ENCODE measurements around the gene CD300H. TPM values are rescaled to one million over a fixed set of nuclear protein-coding genes. Genes with fewer than 3 reads are reported as not detected.

CD300H gene
- total and polyA plus RNA-seq, 8 donors, result 0.32 to 0.76 (median 0.64) TPM; not detected in 5

GRCh38 chr17:74543891-74544760 is 23.2 kb downstream of the CD300H start:
- peak overlapping the region in 1 of 2 donors; percentile 32 for H3K4me3 ChIP-seq
- DNase-seq, result no peak
- H3K27me3 ChIP-seq, result no peaks in the 10 kb centered on the region
- peaks cover 0 to 14% of the 10 kb centered on the region in 2 donors for H3K4me1 ChIP-seq
- intact Hi-C loops (cut with DNase I), result no loop called here
- H3K27ac ChIP-seq, result no peak overlapping the region
- no peak for ATAC-seq
- no peaks in the 10 kb centered on the region for H3K9me3 ChIP-seq
- TF ChIP-seq CTCF (IDR thresholded peaks at IDR 0.05), result no peak
- H3K36me3 ChIP-seq, result no peaks in the 10 kb centered on the region

- H3K9me3 ChIP-seq, result no peaks in the 10 kb centered on the region
- no peaks in the 10 kb centered on the region for H3K36me3 ChIP-seq
- no peak overlapping the region for H3K4me3 ChIP-seq
- H3K27me3 ChIP-seq, result no peaks in the 10 kb centered on the region
- DNase-seq, result no peak
- peaks cover 0 to 14% of the 10 kb centered on the region in 2 donors for H3K4me1 ChIP-seq
- no peak for ATAC-seq
- no peak for TF ChIP-seq CTCF (IDR thresholded peaks at IDR 0.05)
- intact Hi-C loops (cut with DNase I), result no loop called here
- H3K27ac ChIP-seq, result no peak overlapping the region
Observed at GRCh38 chr17:74543406-74543805, 23.9 kb downstream of the CD300H start.

- TF ChIP-seq CTCF (IDR thresholded peaks at IDR 0.05), result no peak
- H3K9me3 ChIP-seq, result no peaks in the 10 kb centered on the region
- H3K27me3 ChIP-seq, result no peaks in the 10 kb centered on the region
- intact Hi-C loops (cut with DNase I), result no loop called here
- H3K36me3 ChIP-seq, result no peaks in the 10 kb centered on the region
- DNase-seq (peak in 1 of 4 donors; percentile 25), ATAC-seq (no peak)
- no peak overlapping the region for H3K4me3 ChIP-seq
- H3K27ac ChIP-seq, result no peak overlapping the region
- H3K4me1 ChIP-seq, result peaks cover 0 to 14% of the 10 kb centered on the region in 2 donors
Observed at GRCh38 chr17:74542727-74543383, 24.5 kb downstream of the CD300H start.

DNA sequence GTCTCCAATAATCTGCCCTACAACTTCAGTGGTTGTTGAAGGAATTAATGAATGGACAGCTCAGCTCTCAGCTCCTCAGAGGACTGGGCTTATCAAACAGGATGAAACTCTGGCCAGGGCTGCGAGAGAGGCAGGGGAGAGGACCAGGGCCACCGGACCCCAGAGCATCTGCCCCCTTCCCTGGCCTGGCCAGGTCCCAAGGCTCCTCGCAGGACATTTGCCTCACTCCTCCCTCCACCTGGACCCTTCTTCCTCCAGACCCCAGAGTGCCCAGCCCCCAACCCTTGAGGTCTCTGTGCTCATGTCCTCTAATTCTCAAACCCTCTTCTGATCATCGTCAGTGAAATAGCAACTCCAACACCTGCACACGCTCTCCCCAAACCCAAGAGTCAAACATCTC is 25.1 kb downstream of the CD300H start:
- Histone ChIP-seq H3K4me3 (no peak overlapping the region), H3K27me3 (no peaks in the 10 kb centered on the region), H3K27ac (no peak overlapping the region), H3K36me3 (no peaks in the 10 kb centered on the region), H3K9me3 (no peaks in the 10 kb centered on the region), H3K4me1 (peaks cover 0 to 14% of the 10 kb centered on the region in 2 donors)
- peak in 1 of 4 donors; percentile 7 for DNase-seq
- no peak for TF ChIP-seq CTCF (IDR thresholded peaks at IDR 0.05)
- intact Hi-C loops (cut with DNase I), result no loop called here
- ATAC-seq, result no peak

Measured in left lung (tissue), 10 donors.